Stimulated activated CD8-positive, alpha-beta memory T cell treated with anti-CD3 and anti-CD28 coated beads, Interleukin-7, amount 100 ng/mL, for 1 hour (primary cell): ENCODE measurements around the gene LUM.
"Not testable (repeated sequence)": the region's sequence is repeated elsewhere in the genome, so short reads cannot be mapped to it uniquely, and the experiment has no call there.

Experiments
- DNase-seq, 2 donors: peaks; one replicate each; pipeline ENCODE4 v3.0.0-alpha.2; 2020; ENCODE audit warnings: low read depth in 2 of 2

Gene LUM

DNA sequence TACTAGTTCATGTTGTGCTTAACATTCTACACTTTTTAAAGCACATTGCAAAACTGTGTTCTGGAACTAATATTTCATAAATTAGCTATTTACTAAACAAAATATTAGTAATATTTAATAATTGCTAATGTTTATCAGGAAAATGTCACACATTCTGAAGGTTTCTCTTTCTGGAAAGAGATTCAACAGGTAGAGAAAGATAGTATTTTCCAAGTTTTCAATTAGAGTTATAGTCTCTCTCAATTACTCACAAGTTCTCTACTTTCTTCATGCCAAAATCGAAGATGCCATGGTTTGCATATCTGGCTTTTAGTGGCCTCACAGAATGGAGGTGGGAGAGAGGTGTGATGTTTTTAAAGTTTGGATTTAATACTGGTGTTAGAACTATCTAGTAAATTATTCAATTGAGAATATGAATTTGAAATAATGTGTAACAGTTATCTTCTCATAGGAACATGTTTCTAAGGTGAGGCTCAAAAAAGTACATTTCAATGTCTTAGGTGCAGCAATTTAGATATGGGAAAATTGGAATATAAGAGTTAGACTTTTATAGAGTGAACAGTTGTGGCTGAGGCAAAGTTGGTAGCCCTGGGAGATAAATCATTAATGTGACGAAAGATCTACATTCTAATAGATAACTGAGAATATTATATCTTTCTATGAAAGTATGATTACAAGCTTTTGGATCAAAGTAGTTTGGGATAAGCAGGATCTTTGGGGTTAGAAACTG, 1.5 kb downstream of the LUM start:
- DNase-seq: no peak

DNA sequence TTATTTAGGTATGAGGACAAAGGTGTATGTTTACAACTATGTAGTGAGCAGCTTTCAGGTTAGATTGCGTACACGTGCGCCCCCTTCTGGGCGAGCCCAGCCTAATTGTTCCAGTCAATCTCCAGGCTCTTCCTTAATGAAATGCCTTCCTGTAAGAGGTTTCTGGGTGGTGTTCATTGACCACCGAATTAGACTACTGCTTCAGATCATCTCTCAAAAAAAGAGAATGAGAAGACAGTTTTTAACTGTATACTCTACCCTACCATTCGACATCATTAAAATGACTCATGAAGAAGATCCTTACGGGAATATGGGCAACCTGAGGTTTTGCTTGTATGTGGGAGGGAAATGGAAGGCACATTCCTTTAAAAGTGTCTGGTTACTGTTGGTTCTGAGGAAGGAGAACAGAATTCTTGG, 2.1 kb downstream of the LUM start:
- no peak for DNase-seq

DNA sequence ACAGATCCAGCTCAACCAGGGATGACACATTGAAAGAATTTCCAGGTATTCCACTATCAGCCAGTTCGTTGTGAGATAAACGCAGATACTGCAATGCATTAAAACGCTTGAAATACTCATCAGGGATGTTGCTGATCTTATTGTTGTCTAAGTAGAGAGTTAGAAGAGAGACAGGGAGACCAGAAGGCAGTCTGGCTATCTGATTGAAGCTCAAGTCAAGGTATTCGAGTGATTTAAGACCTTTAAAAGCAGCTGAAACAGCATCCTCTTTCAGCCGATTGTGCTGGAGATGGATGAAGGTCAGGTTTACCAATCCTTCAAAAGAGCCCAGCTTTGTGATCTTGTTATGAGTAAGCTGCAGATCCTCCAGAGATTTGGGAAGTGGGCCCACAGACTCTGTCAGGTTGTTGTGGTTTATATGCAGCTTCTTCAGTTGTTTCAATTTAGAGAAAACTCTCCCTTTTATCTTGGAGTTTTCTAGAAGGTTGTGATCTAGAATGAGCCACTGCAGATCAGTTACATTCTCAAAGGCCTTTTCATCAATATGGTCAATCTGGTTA, 3.0 kb downstream of the LUM start:
- no peak for DNase-seq

DNA sequence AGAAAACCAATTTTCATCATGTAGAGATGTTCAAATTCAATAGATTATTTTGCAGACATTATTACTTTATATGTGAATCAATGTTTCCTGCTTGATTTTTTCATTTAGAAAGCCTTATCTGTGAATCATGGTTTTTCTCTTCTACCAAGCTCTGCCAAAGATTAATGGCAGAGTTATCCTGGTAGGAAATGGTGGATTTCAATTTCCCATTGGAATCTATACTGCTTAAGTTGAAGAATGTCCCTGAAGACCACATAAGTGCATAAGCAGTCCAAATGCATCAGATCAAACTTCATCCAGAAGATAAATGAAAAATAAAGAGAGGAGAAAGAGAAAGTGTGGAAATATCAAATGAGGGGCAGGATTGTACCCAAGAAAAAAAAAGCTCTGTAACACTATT, 5.0 kb downstream of the LUM start:
- no peak for DNase-seq

- DNase-seq: no peak
Measured at GRCh38 chr12:91105807-91106206, 5.5 kb downstream of the LUM start.

- DNase-seq: no peak
Measured at GRCh38 chr12:91104812-91105466, 6.4 kb downstream of the LUM start.

DNA sequence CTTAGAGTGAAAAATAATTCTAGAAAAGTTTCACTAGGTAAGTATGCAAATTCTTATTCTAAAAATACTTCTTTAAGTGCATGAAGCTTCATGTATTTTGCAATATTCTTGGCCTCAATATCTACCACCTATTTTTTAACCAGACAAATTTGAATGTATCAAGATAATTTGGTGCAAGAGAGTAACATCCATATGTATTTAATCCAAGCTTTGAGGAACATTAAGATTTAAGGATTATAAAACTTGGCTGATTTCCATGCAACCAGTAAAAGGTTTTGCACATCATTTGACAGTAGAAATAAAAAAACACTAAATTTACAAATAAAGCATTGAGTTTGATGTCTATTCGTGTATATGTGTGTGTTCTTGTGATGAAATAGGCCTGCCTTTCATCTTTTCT, 7.7 kb downstream of the LUM start:
- no peak for DNase-seq

DNA sequence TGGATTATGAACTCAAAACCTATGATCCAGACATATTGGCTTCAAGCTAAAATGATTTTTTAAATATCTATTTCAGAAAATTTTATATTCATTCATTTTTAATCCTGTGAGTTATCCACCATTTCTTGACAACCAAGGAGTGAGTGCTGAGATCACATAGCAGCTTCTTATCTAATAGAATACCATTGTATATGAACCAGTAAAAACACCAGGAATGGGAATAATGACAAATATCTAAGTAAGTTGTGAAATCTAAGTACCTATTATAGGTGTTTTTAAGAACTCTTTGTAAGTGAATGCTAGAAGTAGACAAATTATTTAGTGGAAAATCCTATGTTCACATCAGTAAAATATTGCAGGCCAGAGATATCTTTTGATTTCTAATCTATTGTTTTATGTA, 8.2 kb downstream of the LUM start:
- no peak for DNase-seq

DNA sequence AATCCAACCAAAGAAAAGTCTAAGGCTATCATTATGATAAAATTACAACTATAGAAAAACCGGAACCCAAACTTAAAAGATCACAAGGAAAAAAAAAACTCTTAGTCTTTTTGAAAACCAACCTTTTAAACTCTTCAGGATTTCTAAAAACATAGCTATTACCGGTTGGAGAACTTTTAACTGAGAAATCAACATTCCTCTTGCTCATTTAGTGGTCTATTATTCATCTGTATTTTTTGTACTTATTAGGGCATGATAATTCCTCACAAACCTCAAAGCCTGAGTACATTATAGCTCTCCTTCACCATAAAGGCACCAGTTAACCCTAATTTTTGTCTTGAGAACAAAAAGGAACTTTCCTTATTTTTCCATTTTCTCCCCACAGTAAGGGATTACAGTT, 10.4 kb downstream of the LUM start:
- DNase-seq: no peak

GRCh38 chr12:91099836-91100235, 11.5 kb downstream of the LUM start:
- DNase-seq: no peak

GRCh38 chr12:91099341-91099740, 12.0 kb downstream of the LUM start:
- no peak for DNase-seq

GRCh38 chr12:91098941-91099340, 12.4 kb downstream of the LUM start:
- no peak for DNase-seq

DNA sequence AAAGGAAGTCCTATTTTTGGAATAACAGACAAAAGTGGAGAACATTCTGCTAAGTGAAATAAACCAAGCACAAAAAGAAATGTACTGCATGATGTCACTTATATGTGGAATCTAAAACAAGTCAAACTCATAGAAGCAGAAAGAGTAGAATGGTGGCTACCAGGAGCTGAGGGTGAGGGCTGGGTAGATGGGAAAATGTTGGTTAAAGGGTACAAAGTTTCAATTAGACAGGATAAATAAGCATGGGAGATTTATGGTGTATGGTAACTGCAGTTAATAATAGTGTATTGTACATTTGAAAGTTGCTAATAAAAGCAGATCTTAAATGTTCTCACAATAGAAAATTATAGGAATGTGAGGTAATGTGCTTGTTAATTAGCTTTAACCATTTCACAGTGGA, 12.8 kb downstream of the LUM start:
- no peak for DNase-seq

DNA sequence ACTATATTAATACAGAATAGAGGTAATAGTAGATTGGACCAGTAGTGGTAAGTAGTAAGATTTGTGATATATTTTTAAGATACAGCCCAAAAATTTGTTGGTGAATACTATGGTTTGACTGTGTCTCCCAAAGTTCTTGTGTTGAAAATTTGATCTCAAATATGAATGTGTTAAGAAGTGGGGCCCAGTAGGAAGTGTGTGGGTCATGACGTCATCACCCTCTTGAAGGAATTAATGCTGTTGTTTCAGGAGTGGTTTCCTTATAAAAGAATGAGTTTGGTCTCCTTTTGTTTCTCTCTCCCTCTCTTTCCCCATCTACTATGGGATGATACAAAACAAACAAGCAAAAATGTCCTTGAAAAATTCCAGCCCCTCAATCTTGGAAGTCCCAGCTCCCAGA, 16.3 kb downstream of the LUM start:
- DNase-seq: no peak

DNA sequence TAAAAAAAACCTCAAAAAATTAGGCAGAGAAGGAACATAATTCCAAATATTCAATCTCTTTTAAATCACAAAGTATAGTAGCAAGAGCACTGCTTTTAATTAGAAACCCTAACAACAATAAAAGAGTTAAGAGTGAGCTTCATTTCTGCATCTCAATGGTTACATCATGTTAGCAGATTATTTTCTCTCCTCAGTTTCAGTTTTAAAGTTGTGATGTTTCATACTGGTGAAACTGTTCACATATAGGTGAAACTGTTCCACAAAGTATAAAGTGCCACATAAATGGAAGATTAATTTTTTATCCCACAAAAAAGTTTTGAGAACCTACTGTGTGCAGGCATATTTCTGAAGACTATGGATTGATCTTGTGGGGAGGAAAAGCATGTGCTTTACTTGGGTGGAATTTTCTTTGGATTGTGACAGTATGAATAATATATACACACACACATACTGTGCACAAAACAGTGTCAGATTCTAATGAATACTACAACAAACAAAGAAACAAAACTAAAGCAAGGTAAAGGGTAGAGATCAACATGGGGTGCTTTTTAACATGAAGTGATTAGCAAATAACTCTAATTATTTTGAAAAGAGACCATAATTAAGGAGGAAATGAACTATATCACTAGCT, 17.1 kb downstream of the LUM start:
- no peak for DNase-seq

GRCh38 chr12:91093341-91093740, 18.0 kb downstream of the LUM start:
- DNase-seq: no peak

DNA sequence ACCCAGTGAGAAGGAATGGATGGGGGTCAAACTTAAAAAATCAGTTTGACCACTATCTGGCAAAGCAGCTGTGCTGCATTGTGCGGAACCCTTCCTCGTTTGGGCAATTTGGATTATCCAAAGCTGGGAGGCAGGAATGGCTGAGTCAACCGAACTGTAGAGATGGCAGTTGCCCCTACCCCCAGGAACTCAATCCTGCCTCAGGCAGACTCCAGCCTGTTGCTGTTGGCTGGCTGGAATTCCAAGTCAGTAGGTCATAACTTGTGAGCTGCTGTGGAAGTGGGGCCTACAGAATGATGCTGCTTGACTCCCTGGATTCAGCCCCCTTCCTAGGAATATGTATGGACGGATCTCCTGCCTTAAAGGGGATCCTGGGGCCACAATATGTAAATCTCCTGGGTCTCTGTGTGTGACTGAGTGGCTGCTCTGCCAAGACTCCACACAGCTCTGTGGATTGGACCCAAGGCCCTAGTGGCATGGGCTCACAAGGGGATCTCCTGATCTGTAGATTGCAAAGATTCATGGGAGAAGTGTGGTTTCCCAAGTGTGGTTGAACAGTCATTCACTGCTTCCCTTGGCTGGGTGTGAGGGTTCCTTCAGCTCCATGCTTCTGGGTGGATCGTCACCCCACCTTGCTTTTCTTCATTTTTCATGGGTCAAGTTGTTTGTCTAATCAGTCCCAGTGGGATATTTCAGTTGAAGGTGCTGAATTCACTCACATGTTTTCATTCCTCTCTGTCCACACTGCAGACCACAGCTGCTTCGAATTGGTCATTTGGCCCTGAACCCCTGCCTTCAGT, 19.2 kb downstream of the LUM start:
- DNase-seq: no peak

DNA sequence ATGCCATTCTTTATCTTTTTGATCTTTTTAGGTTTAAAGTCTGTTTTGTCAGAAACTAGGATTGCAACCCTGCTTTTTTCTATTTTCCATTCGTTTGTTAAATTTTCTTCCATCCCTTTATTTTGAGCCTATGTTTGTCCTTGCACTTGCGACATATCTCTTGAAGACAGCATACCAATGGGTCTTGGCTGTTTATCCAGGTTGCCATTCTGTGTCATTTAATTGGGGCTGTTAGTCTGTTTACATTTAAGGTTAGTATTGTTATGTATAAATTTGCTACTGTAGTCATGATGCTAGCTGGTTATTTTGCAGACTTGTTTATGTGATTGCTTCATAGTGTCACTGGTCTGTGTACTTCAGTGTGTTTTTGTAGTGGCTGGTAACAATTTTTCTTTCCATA, 21.3 kb downstream of the LUM start:
- DNase-seq: not testable (repeated sequence)

GRCh38 chr12:91080041-91080440, 31.3 kb downstream of the LUM start:
- DNase-seq: no peak

- no peak for DNase-seq
Measured at GRCh38 chr12:91078501-91078900, 32.8 kb downstream of the LUM start.

DNA sequence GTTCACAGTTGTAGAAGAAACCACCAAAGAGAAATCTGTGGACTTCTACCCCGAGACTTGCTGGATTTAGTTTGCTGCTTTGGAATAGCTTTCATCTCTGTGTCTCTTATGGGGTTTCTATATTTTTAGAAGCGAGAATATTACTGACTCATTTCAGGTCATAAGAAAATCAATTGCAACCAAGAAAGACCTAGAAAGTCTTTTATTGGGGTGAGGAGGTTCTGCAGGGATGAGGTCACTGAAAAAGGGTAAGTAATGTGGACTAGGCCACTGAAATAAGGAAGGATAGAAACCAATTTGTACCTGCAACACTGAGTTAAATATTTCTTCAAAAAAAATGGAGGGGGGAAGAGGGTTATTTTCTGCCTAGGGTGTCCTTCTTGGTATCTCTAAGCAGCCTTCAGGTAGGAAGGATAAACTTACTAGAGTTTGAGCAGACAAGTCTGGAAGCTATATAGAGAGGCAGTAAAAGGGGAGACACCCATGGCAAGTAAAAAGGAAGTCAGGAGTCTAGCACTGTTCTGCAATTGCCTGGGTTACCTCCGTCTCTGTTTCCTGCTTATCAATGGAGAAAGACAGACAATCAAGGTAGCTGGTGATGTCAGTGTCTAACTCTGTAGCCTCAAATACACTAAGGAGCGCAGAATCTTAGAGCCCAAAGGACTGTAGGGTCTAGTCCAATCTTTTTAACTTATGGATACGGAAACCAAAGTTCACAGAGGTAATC, 33.9 kb downstream of the LUM start:
- DNase-seq: no peak
